ENCODE measurements around the gene ADARB1.

DNA sequence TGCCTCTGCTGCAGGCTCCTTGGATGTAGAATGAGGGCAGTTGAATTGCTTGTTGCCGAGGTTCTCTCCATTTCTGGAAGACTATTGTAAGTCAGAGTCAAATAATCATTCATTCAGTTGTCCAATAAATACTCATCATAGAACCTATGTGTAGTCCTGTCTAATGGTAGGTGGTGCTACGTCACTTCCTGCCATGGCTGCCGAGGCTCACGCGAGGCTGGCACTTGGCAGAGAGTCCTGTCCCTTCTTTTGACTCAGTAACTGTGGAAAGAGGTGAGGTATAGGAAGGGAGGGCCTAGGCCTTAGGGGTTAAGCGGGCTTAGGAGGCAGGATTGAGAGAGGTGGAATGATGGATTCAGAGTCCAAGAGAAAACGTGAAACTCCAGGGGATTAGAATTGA lies 9.7 kb downstream of the ADARB1 start:
- no peak for TF ChIP-seq EZH2phosphoT487 (conservative IDR thresholded peaks at IDR 0.05; ENCODE audit: low read length)
- no peak for TF ChIP-seq CTCF (IDR thresholded peaks at IDR 0.05; ENCODE audit: insufficient read depth, low read length, poor library complexity, severe bottlenecking)

Measured in SU-DHL-6 (cell line).